K562 (cell line): ENCODE results near the gene INSIG1. TPM values are rescaled to one million over a fixed set of nuclear protein-coding genes. Genes with fewer than 3 reads are reported as not detected.

ENCODE experiments used
- ATAC-seq: fragments of 200-7000 bp; cut with Tn5 transposase; 3 replicates; pipeline ENCODE4 v1.9.1; 2020; ENCODE audit warnings: moderate library complexity
- BruUV-seq: library from RNA; stranded (reverse); fragments of 400-500 nt; replicated peaks from 2 replicates; lab custom pipeline; 2021; lab: Mats Ljungman, UMichigan
- CTCF ChIA-PET: fragments of 300-600 bp; formaldehyde crosslinking; extraction: SDS; loops from one replicate; lab custom pipeline; 2021; ENCODE audit warnings: low intra/inter-chr PET ratio; lab: Yijun Ruan, JAX
- POLR2A ChIA-PET: fragments of 300-600, 350-650 bp; sonication (Branson Sonifier 250); formaldehyde crosslinking; extraction: SDS; loops from one replicate; lab custom pipeline; 2021; ENCODE audit warnings: antibody characterized with exemption, inconsistent platforms; lab: Yijun Ruan, JAX
- DNase-seq, 4 experiments: peaks; one replicate each; pipeline versions ENCODE4 v3.0.0 to v3.0.0-alpha.2; 2011 to 2018; ENCODE audit warnings: low spot score in 3 of 4, mixed read lengths in 3 of 4; ENCODE audit errors: extremely low read depth in 1 of 4
- FAIRE-seq: peaks from 2 replicates; lab custom pipeline; 2011; peaks lifted over from hg19 to GRCh38; lab: Jason Lieb, UNC
- H2AFZ ChIP-seq: 2 replicates; pipeline ENCODE4 v1.6.0; 2011; ENCODE audit warnings: low read depth, low read length, control low read depth, inconsistent platforms
- H3K27ac ChIP-seq: fragments of 200-600 bp; 3 replicates; pipeline ENCODE4 v1.8.0; 2011; ENCODE audit warnings: low read depth, mild to moderate bottlenecking, control low read depth, inconsistent platforms, low read length, moderate library complexity, mixed read lengths; ENCODE audit errors: extremely low read depth
- H3K27me3 ChIP-seq, 2 experiments: fragments of 300-600 bp in 1 of 2; 2 replicates in 1 of 2; 3 replicates in 1 of 2; pipeline versions ENCODE4 v1.6.0 to v1.8.0; 2011; ENCODE audit warnings: inconsistent platforms in 2 of 2, low read length in 2 of 2, mild to moderate bottlenecking in 1 of 2, mixed read lengths in 1 of 2, moderate library complexity in 1 of 2; ENCODE audit not compliant: control insufficient read depth in 2 of 2, insufficient read depth in 2 of 2
- H3K36me3 ChIP-seq: fragments of 300-600 bp; 3 replicates; pipeline ENCODE4 v1.8.0; 2011; ENCODE audit warnings: mild to moderate bottlenecking, low read length, inconsistent platforms; ENCODE audit not compliant: control insufficient read depth, insufficient read depth
- H3K4me1 ChIP-seq, 2 experiments: fragments of 200-600 bp in 1 of 2; replicated peaks in 1 of 2; 2 replicates in 1 of 2; 3 replicates in 1 of 2; pipeline versions ENCODE4 v1.5.1 to v1.8.0; 2011; ENCODE audit warnings: inconsistent platforms in 2 of 2, low read length in 2 of 2, mild to moderate bottlenecking in 1 of 2, mixed read lengths in 1 of 2, moderate library complexity in 1 of 2; ENCODE audit not compliant: control insufficient read depth in 2 of 2, insufficient read depth in 2 of 2
- H3K4me2 ChIP-seq: 2 replicates; pipeline ENCODE4 v1.6.1; 2011; ENCODE audit warnings: low read length, control low read depth, inconsistent platforms, mixed read lengths; ENCODE audit not compliant: insufficient read depth
- H3K4me3 ChIP-seq: fragments of 200-600 bp; sonication (generic), shearing (Covaris generic); 2 replicates; pipeline ENCODE4 v1.5.1; 2016; ENCODE audit warnings: control low read depth, inconsistent platforms
- H3K79me2 ChIP-seq: fragments of 200-600 bp; 3 replicates; pipeline ENCODE4 v1.8.0; 2011; ENCODE audit warnings: low read length, inconsistent platforms; ENCODE audit not compliant: control insufficient read depth, insufficient read depth
- H3K9ac ChIP-seq, 2 experiments: 2 replicates each; pipeline versions ENCODE4 v1.6.0 to v1.6.1; 2011; ENCODE audit warnings: low read depth in 2 of 2, low read length in 2 of 2, control low read depth in 1 of 2, inconsistent platforms in 1 of 2, mild to moderate bottlenecking in 1 of 2, mixed read lengths in 1 of 2; ENCODE audit not compliant: insufficient read depth in 1 of 2
- H3K9me1 ChIP-seq: one replicate; pipeline ENCODE4 v1.6.0; 2011; ENCODE audit warnings: inconsistent platforms, mild to moderate bottlenecking, low read length, moderate library complexity; ENCODE audit not compliant: control insufficient read depth, insufficient read depth
- H3K9me3 ChIP-seq: replicated peaks from 2 replicates; pipeline ENCODE4 v1.5.1; 2011; ENCODE audit warnings: low read depth, low read length, inconsistent platforms; ENCODE audit not compliant: control insufficient read depth, insufficient read depth
- H4K20me1 ChIP-seq: replicated peaks from 2 replicates; pipeline ENCODE4 v1.6.1; 2011; ENCODE audit warnings: low read length, inconsistent platforms, mixed read lengths; ENCODE audit not compliant: control insufficient read depth, insufficient read depth
- C11orf30 ChIP-seq: fragments of 450-650 bp; IDR thresholded peaks from 2 replicates; pipeline ENCODE4 v1.6.1; 2016; ENCODE audit warnings: low read depth, mild to moderate bottlenecking
- COPS2 ChIP-seq: fragments of 450-650 bp; conservative IDR thresholded peaks from 2 replicates; pipeline ENCODE4 v1.6.1; 2016; ENCODE audit warnings: mild to moderate bottlenecking, moderate library complexity
- DPF2 ChIP-seq: fragments of 450-650 bp; IDR thresholded peaks from 2 replicates; pipeline ENCODE4 v1.6.1; 2016
- ELF2 ChIP-seq: fragments of 250-450 bp; sonication (Bioruptor Pico); IDR thresholded peaks from 2 replicates; pipeline ENCODE4 v1.5.0; 2021; ENCODE audit warnings: mild to moderate bottlenecking
- EZH2 ChIP-seq: IDR thresholded peaks from 2 replicates; pipeline ENCODE4 v1.6.1; 2012; ENCODE audit warnings: low read depth, mild to moderate bottlenecking, inconsistent platforms, low read length, borderline replicate concordance
- FOS ChIP-seq: IDR thresholded peaks from 3 replicates; pipeline ENCODE4 v1.6.1; 2011; ENCODE audit not compliant: insufficient read length; ENCODE audit errors: extremely low read depth
- GABPA ChIP-seq: fragments of 200-800 bp; sonication (Bioruptor generic); conservative IDR thresholded peaks from 2 replicates; pipeline ENCODE4 v1.6.1; 2016; ENCODE audit warnings: low read depth, missing genetic modification characterization, missing compliant biosample characterization
- KDM2B ChIP-seq: fragments of 250-450 bp; sonication (Bioruptor Pico); IDR thresholded peaks from 2 replicates; pipeline ENCODE4 v1.8.0; 2021; ENCODE audit warnings: mild to moderate bottlenecking, moderate library complexity
- KHSRP ChIP-seq: fragments of 450-650 bp; IDR thresholded peaks from 2 replicates; pipeline ENCODE4 v1.6.1; 2017
- MAFF ChIP-seq: IDR thresholded peaks from 2 replicates; pipeline ENCODE4 v1.6.1; 2012; ENCODE audit warnings: low read length, improper control_type of control experiment
- MAFK ChIP-seq: IDR thresholded peaks from 2 replicates; pipeline ENCODE4 v1.6.1; 2011; ENCODE audit warnings: low read length, improper control_type of control experiment
- RFX1 ChIP-seq: fragments of 450-650 bp; IDR thresholded peaks from 2 replicates; pipeline ENCODE4 v1.6.1; 2016; ENCODE audit warnings: mild to moderate bottlenecking, moderate library complexity
- TCFL5 ChIP-seq: fragments of 250-450 bp; sonication (Bioruptor Pico); conservative IDR thresholded peaks from 2 replicates; pipeline ENCODE4 v1.6.1; 2021; ENCODE audit warnings: mild to moderate bottlenecking, moderate library complexity, matching md5 sums
- TFAM ChIP-seq: fragments of 250-450 bp; sonication (Bioruptor Pico); conservative IDR thresholded peaks from 2 replicates; pipeline ENCODE4 v1.5.0; 2021; ENCODE audit warnings: mild to moderate bottlenecking, moderate library complexity
- ZFX ChIP-seq: sonication (generic); formaldehyde crosslinking; IDR thresholded peaks from 2 replicates; pipeline ENCODE4 v1.8.0; 2022; ENCODE audit warnings: mild to moderate bottlenecking, missing genetic modification reagents, moderate library complexity
- ZNF41 ChIP-seq: fragments of 250-450 bp; sonication (Bioruptor Pico); conservative IDR thresholded peaks from 2 replicates; pipeline ENCODE4 v1.4.0; 2020; ENCODE audit warnings: mild to moderate bottlenecking
- ZNF551 ChIP-seq: fragments of 250-450 bp; sonication (Bioruptor Pico); IDR thresholded peaks from 2 replicates; pipeline ENCODE4 v1.5.0; 2021; ENCODE audit warnings: mild to moderate bottlenecking, moderate library complexity
- WGBS: fragments of 100-300 bp; shearing (Covaris generic); methylation state at CpG from one replicate; pipeline ENCODE4 v1.1.6; 2016; ENCODE audit warnings: low coverage, mixed read lengths; ENCODE audit not compliant: insufficient coverage; ENCODE audit errors: missing lambda C conversion rate; 5-methylcytosine and 5-hydroxymethylcytosine counted together
- in situ Hi-C: fragments of 300-500 bp; cut with MboI; formaldehyde crosslinking; loops from 4 replicates; pipeline ENCODE4 v1.15.0; 2018; ENCODE audit warnings: inconsistent platforms, mixed read lengths
- intact Hi-C: fragments of 100-400 bp; cut with micrococcal nuclease; formaldehyde crosslinking; loops from 2 replicates; pipeline ENCODE4 v1.14.2; 2022
- polyA plus RNA-seq, 8 experiments: library from polyadenylated mRNA; depleted of rRNA in 4 of 8; stranded (reverse) in 5 of 8; unstranded in 3 of 8; fragments of >200 nt; fragmentation: Nextera tagmentation in 2 of 8; fragmentation: Illumina TruSeq in 1 of 8; extraction: Ambion mirVana in 2 of 8; extraction: Trizol in 1 of 8; gene quantifications; 2 replicates each; pipeline versions ENCODE4 v1.2.1 to v1.2.3, GENCODE V29; 2011 to 2014; ENCODE audit warnings: inconsistent platforms in 1 of 8, missing spikeins in 1 of 8
- total RNA-seq, 7 experiments: library from RNA; depleted of rRNA in 6 of 7; stranded (reverse); fragments of >200 nt in 6 of 7; fragmentation: Illumina TruSeq in 2 of 7; extraction: Trizol in 2 of 7; gene quantifications; 2 replicates each; pipeline versions ENCODE4 v1.2.1 to v1.2.3, GENCODE V29; 2011 to 2021; ENCODE audit warnings: low replicate concordance in 1 of 7
- TF ChIP-seq, protein P1 (sequence below): sonication (generic); formaldehyde crosslinking; IDR thresholded peaks from 2 replicates; pipeline ENCODE4 v1.8.1; 2023; ENCODE audit warnings: mild to moderate bottlenecking, missing genetic modification reagents
- TF ChIP-seq, protein P2 (sequence below): fragments of 450-650 bp; IDR thresholded peaks from 2 replicates; pipeline ENCODE4 v1.6.1; 2016; ENCODE audit warnings: low read depth, mild to moderate bottlenecking, moderate library complexity

Gene INSIG1
- total and polyA plus RNA-seq, 9 of the 15 experiments (the other 6 are each of a cell fraction or from before 2014, with no cell fraction given): 57.1 to 787 (median 238) TPM

DNA sequence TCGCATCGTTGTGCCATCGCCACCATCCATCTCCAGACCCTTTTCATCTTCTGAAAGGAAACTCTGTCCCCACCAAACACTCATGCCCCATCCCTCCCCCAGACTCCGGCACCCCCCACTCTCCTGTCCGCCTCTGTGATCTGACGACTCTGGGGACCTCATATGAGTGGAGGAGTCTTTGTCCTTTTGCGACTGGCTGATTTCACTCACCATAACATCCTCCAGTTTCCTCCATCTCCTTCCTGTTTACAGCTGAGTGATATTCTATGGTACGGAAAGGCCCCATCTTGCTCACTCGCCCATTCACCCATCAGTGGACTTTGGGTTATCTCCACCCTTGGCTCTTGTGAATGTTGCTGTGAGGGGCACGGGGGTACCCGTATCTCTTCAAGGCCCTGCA is 11.8 kb upstream of the INSIG1 start:
- Histone ChIP-seq H3K9me1 (peaks cover 5% of the 10 kb centered on the region), H3K9ac (no peak overlapping the region), H3K9me3 (no peaks in the 10 kb centered on the region), H3K4me2 (no peak overlapping the region), H4K20me1 (no peaks in the 10 kb centered on the region), H3K79me2 (no peaks in the 10 kb centered on the region), H3K27ac (no peak overlapping the region), H3K4me1 (peaks cover 16 to 18% of the 10 kb centered on the region in 2 experiments), H3K4me3 (no peak overlapping the region), H3K27me3 (peaks cover 46 to 61% of the 10 kb centered on the region in 2 experiments), H3K36me3 (no peaks in the 10 kb centered on the region), H2AFZ (no peak overlapping the region)
- WGBS: 26% methylated on average over 11 of the region's 11 CpGs
- BruUV-seq: no TSS peak
- CTCF ChIA-PET: no interaction called here
- POLR2A ChIA-PET: no interaction called here
- intact Hi-C loops (no loop called here), in situ Hi-C loops (no loop called here)
- no peak for DNase-seq
- TF ChIP-seq, protein P1, sequence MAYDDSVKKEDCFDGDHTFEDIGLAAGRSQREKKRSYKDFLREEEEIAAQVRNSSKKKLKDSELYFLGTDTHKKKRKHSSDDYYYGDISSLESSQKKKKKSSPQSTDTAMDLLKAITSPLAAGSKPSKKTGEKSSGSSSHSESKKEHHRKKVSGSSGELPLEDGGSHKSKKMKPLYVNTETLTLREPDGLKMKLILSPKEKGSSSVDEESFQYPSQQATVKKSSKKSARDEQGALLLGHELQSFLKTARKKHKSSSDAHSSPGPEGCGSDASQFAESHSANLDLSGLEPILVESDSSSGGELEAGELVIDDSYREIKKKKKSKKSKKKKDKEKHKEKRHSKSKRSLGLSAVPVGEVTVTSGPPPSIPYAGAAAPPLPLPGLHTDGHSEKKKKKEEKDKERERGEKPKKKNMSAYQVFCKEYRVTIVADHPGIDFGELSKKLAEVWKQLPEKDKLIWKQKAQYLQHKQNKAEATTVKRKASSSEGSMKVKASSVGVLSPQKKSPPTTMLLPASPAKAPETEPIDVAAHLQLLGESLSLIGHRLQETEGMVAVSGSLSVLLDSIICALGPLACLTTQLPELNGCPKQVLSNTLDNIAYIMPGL (CRISPR knock-in tag): no peak
- TF ChIP-seq GABPA (tag) (no peak), KDM2B (CRISPR knock-in tag) (no peak), RFX1 (no peak), ZFX (no peak), ZNF551 (CRISPR knock-in tag) (no peak), TCFL5 (CRISPR knock-in tag) (no peak), MAFF (no peak), EZH2 (no peak), KHSRP (no peak), TFAM (CRISPR knock-in tag) (no peak), ELF2 (CRISPR knock-in tag) (no peak), COPS2 (no peak), C11orf30 (no peak), ZNF41 (CRISPR knock-in tag) (no peak), FOS (no peak), MAFK (no peak), DPF2 (no peak)
- TF ChIP-seq, protein P2, sequence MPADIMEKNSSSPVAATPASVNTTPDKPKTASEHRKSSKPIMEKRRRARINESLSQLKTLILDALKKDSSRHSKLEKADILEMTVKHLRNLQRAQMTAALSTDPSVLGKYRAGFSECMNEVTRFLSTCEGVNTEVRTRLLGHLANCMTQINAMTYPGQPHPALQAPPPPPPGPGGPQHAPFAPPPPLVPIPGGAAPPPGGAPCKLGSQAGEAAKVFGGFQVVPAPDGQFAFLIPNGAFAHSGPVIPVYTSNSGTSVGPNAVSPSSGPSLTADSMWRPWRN: no peak
- FAIRE-seq: no peak
- no peak for ATAC-seq
